Gastrocnemius medialis (tissue), 4 donors: ENCODE results near the gene SPRR2G. TPM values are rescaled to one million over a fixed set of nuclear protein-coding genes. Genes with fewer than 3 reads are reported as not detected.
"Not testable (repeated sequence)": the region's sequence is repeated elsewhere in the genome, so short reads cannot be mapped to it uniquely, and the experiment has no call there.

Source experiments
- ATAC-seq, 2 donors: fragments of 150-250 bp; one replicate each; pipeline ENCODE4 v1.9.1; 2016
- DNase-seq, 2 donors: peaks; one replicate each; pipeline ENCODE4 v3.0.0-alpha.2; 2019
- H3K27ac ChIP-seq, 4 donors: fragments of 200-600 bp; sonication (generic); 1 replicate in 1 of 4; 2 replicates in 3 of 4; pipeline ENCODE4 v1.5.1; 2016 to 2018; ENCODE audit warnings: mild to moderate bottlenecking in 2 of 4, moderate library complexity in 1 of 4
- H3K27me3 ChIP-seq, 3 donors: fragments of 200-600 bp; sonication (generic) in 2 of 3; 1 replicate in 1 of 3; 2 replicates in 2 of 3; pipeline versions ENCODE4 v1.5.1 to v1.6.0; 2016 to 2019; ENCODE audit warnings: mild to moderate bottlenecking in 1 of 3, moderate library complexity in 1 of 3
- H3K36me3 ChIP-seq, 2 donors: fragments of 200-600 bp; sonication (generic) in 1 of 2; one replicate each; pipeline ENCODE4 v1.5.1; 2017 to 2018
- H3K4me1 ChIP-seq, 2 donors: fragments of 200-600 bp; sonication (generic) in 1 of 2; one replicate each; pipeline ENCODE4 v1.5.1; 2016 to 2017; ENCODE audit warnings: mild to moderate bottlenecking in 2 of 2
- H3K4me3 ChIP-seq, 4 donors: fragments of 200-600 bp; sonication (generic) in 3 of 4; 1 replicate in 1 of 4; 2 replicates in 3 of 4; pipeline ENCODE4 v1.5.1; 2016 to 2019; ENCODE audit warnings: mild to moderate bottlenecking in 2 of 4
- H3K9me3 ChIP-seq, 3 donors: fragments of 200-600 bp; sonication (generic) in 2 of 3; 1 replicate in 1 of 3; 2 replicates in 2 of 3; pipeline ENCODE4 v1.5.1; 2016 to 2019
- CTCF ChIP-seq, 5 experiments: fragments of 450-650 bp in 3 of 5; fragments of 200-600 bp in 2 of 5; sonication (generic) in 2 of 5; IDR thresholded peaks in 4 of 5; conservative IDR thresholded peaks in 1 of 5; 1 replicate in 4 of 5; 2 replicates in 1 of 5; pipeline ENCODE4 v1.5.1; 2016 to 2019; ENCODE audit warnings: antibody characterized with exemption in 5 of 5, mild to moderate bottlenecking in 3 of 5, moderate library complexity in 3 of 5
- POLR2A ChIP-seq, 2 donors: fragments of 450-650 bp; IDR thresholded peaks; one replicate each; pipeline ENCODE4 v1.6.1; 2017; ENCODE audit warnings: antibody characterized with exemption in 2 of 2, mild to moderate bottlenecking in 2 of 2, moderate library complexity in 2 of 2
- in situ Hi-C, 4 donors: fragments of 200-750 bp; cut with MboI; loops; one replicate each; pipeline versions ENCODE4 v1.15.0 to v1.8.0; 2017; ENCODE audit warnings: low sequenced_read_pairs in 4 of 4
- intact Hi-C: fragments of 100-400 bp; cut with DNase I; formaldehyde crosslinking; loops from one replicate; pipeline ENCODE4 v1.15.1; 2023; ENCODE audit warnings: low total_unique reads
- total RNA-seq, 4 donors: library from RNA; depleted of rRNA; stranded (reverse); fragments of >200 nt; gene quantifications; one replicate each; pipeline versions ENCODE4 v1.1.0 to v1.2.3, GENCODE V29; 2016

The SPRR2G gene
- total RNA-seq, 4 donors from 2014 or later: not detected

GRCh38 chr1:153152481-153152880 is 1.8 kb upstream of the SPRR2G start:
- no peak for TF ChIP-seq POLR2A (IDR thresholded peaks at IDR 0.05)
- no peak for TF ChIP-seq CTCF (IDR thresholded peaks at IDR 0.05 in 4 of 5, conservative IDR thresholded peaks at IDR 0.05 in 1 of 5)
- Histone ChIP-seq H3K27ac (no peak overlapping the region), H3K4me1 (no peaks in the 10 kb centered on the region), H3K27me3 (no peaks in the 10 kb centered on the region), H3K4me3 (no peak overlapping the region), H3K9me3 (no peaks in the 10 kb centered on the region), H3K36me3 (no peaks in the 10 kb centered on the region)
- ATAC-seq (no peak), DNase-seq (no peak)
- in situ Hi-C loops (no loop called here), intact Hi-C loops (no loop called here)

- DNase-seq (no peak), ATAC-seq (no peak)
- no peaks in the 10 kb centered on the region for H3K27me3 ChIP-seq
- in situ Hi-C loops: no loop called here
- no peaks in the 10 kb centered on the region for H3K4me1 ChIP-seq
- no peak overlapping the region for H3K4me3 ChIP-seq
- intact Hi-C loops: no loop called here
- H3K9me3 ChIP-seq: no peaks in the 10 kb centered on the region
- TF ChIP-seq POLR2A (IDR thresholded peaks at IDR 0.05) (no peak), CTCF (IDR thresholded peaks at IDR 0.05 in 4 of 5, conservative IDR thresholded peaks at IDR 0.05 in 1 of 5) (no peak)
- H3K27ac ChIP-seq: no peak overlapping the region
- H3K36me3 ChIP-seq: no peaks in the 10 kb centered on the region
These were observed 9.3 kb downstream of the SPRR2G start for GRCh38 chr1:153141377-153141776.

GRCh38 chr1:153140484-153140883 is 10.2 kb downstream of the SPRR2G start:
- in situ Hi-C loops: no loop called here

GRCh38 chr1:153133743-153134142 is 16.9 kb downstream of the SPRR2G start:
- no peak overlapping the region for H3K4me3 ChIP-seq
- TF ChIP-seq CTCF (IDR thresholded peaks at IDR 0.05 in 4 of 5, conservative IDR thresholded peaks at IDR 0.05 in 1 of 5): no peak
- TF ChIP-seq POLR2A (IDR thresholded peaks at IDR 0.05): no peak
- no peaks in the 10 kb centered on the region for H3K36me3 ChIP-seq
- in situ Hi-C loops (no loop called here), intact Hi-C loops (no loop called here)
- peaks cover 0 to 3% (median 0%) of the 10 kb centered on the region in 3 donors for H3K27me3 ChIP-seq
- H3K27ac ChIP-seq: no peak overlapping the region
- H3K4me1 ChIP-seq: no peaks in the 10 kb centered on the region
- DNase-seq (no peak), ATAC-seq (no peak)
- no peaks in the 10 kb centered on the region for H3K9me3 ChIP-seq

More at GRCh38 chr1:153140484-153140883, 10.2 kb downstream of the SPRR2G start:
- Histone ChIP-seq H3K4me1 (no peaks in the 10 kb centered on the region), H3K36me3 (no peaks in the 10 kb centered on the region), H3K9me3 (no peaks in the 10 kb centered on the region), H3K27ac (no peak overlapping the region), H3K4me3 (no peak overlapping the region), H3K27me3 (no peaks in the 10 kb centered on the region)
- intact Hi-C loops: no loop called here
- TF ChIP-seq CTCF (IDR thresholded peaks at IDR 0.05 in 4 of 5, conservative IDR thresholded peaks at IDR 0.05 in 1 of 5): no peak
- TF ChIP-seq POLR2A (IDR thresholded peaks at IDR 0.05): no peak
- ATAC-seq (no peak), DNase-seq (no peak)

- Histone ChIP-seq H3K36me3 (no peaks in the 10 kb centered on the region), H3K4me1 (no peaks in the 10 kb centered on the region), H3K4me3 (no peak overlapping the region), H3K27me3 (peaks cover 0 to 3% (median 0%) of the 10 kb centered on the region in 3 donors), H3K27ac (no peak overlapping the region), H3K9me3 (no peaks in the 10 kb centered on the region)
- intact Hi-C loops (no loop called here), in situ Hi-C loops (no loop called here)
- ATAC-seq (no peak), DNase-seq (no peak)
- TF ChIP-seq POLR2A (IDR thresholded peaks at IDR 0.05) (no peak), CTCF (IDR thresholded peaks at IDR 0.05 in 4 of 5, conservative IDR thresholded peaks at IDR 0.05 in 1 of 5) (no peak)
These were observed 17.4 kb downstream of the SPRR2G start for GRCh38 chr1:153133267-153133666.

GRCh38 chr1:153128688-153129087 is 22.0 kb downstream of the SPRR2G start:
- H3K36me3 ChIP-seq, in situ Hi-C loops, H3K4me1 ChIP-seq, H3K4me3 ChIP-seq, ATAC-seq, DNase-seq, intact Hi-C loops, H3K9me3 ChIP-seq, H3K27ac ChIP-seq, H3K27me3 ChIP-seq: not testable (repeated sequence)
